Right renal pelvis (tissue), 4 donors: ENCODE results near the gene PADI4. TPM values are rescaled to one million over a fixed set of nuclear protein-coding genes. Genes with fewer than 3 reads are reported as not detected.
"Not testable (repeated sequence)": the region's sequence is repeated elsewhere in the genome, so short reads cannot be mapped to it uniquely, and the experiment has no call there.

ENCODE experiments used
- DNase-seq, 4 donors: peaks; one replicate each; pipeline ENCODE4 v3.0.0-alpha.2; 2013; ENCODE audit warnings: low read depth in 4 of 4, low spot score in 3 of 4, missing footprints in 1 of 4
- polyA plus RNA-seq, 4 donors: library from polyadenylated mRNA; unstranded; fragments of 120-200 nt; gene quantifications; one replicate each; pipeline ENCODE4 v1.2.1, GENCODE V29; 2013; ENCODE audit not compliant: insufficient read length in 4 of 4

Gene PADI4
- polyA plus RNA-seq, 4 donors, result 0.14 to 1.3 (median 0.65) TPM

DNA sequence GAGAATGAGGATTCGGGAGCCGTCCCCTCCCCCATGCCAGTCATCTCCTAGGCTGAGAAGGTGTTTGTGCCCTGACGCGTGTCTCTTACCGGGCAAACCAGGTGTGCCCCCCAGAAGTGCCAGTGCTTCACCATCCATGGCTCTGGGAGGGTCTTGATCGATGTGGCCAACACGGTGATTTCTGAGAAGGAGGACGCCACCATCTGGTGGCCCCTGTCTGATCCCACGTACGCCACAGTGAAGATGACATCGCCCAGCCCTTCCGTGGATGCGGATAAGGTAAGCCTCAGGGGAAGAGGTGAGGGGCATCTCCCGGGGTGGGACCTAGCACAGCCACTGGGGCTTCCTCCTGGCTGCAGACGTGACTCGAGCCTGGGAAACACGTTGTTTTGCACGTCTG is 65.0 kb downstream of the PADI4 start:
- no peak for DNase-seq

DNA sequence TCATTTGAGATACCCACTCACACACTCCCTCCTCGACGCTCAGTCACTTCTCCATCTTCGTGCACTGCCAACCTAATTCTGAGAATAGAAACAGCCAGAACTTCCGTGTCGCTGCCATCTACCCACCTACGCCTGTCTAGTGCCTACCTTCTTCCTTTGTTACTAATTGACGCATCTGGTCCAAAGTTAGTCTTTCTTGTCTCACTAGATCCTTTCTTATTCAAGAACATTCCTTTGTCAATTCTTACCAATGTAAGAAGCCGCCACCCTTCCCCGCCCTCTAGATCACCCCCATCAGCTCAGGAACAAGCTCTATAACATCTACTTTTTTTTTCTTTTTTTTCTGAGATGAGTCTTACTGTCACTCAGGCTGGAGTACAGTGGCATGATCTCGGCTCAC is 67.7 kb downstream of the PADI4 start:
- no peak for DNase-seq

DNA sequence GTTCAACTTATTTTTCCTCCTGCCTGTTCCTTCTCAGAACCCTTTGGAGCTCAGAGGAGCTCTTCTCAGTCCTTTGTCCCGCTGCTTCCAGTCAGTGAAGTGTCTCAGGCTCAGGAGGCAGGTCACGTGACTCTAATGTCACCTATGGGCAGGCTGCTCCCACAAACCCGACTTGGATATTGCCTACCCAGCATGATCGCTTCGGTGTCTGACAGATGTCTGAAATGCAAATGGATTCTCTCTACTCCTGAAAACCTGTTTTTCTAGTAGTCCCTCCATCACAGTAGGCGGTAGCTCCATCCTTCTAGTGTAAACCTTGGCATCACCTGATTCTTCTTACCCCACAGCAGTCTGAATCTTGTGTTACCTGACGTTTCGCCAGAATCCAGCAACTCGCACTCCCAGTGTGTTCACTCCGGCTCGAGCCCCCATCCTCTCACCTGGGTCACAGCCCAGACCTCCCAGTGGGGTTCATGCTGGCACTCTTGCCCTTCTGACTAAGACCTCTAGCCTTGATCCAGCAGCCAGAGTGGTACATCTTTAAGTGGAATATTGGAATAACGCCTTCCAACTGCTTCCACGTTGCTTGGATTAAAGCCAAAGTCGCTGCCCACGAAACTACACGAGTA is 69.4 kb downstream of the PADI4 start:
- no peak for DNase-seq

DNA sequence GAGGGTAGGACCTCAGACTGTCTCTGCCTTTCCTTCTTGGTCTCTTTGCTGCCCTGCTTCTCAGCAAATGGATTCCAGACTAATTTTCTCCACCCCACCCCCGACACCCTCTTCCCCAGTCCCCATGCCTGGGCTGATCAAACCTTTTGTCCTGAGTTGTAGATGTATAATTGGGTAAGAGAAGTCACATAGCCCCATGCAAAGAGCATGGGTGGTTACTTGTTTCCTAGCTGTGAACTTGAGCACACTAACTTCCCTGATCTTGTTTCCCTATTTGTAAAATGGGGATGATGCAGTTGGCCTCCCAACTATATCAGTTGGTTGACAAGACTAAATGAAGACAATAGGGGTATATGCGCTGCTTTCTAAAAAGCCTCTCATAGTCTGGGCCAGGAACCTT is 73.2 kb downstream of the PADI4 start:
- no peak for DNase-seq

DNA sequence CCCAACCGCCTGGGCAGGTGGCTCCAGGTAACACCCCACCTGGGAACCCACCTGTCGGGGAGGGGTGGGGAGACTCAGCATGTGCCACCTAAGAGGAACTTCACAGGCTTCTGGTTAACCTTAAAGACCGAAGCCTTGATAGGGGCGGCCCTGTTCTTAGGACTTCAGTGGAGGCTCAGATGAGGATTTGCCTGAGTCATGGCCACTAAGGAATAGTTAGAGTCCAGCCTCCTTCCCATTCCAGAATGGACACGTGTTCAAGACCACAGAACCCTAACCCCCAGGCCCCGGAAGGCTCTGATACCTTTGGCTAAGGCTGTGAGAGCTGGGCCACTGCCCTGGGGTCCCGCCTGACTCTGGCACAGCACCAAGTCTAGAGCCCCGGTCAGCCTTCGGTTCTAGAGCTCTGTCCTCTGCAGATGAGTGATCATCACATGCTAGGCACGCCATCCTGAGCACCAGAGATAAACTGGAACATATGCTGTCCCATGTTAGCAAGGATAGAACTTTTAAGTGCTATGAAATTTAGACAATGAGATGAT is 84.3 kb downstream of the PADI4 start:
- DNase-seq, result no peak

DNA sequence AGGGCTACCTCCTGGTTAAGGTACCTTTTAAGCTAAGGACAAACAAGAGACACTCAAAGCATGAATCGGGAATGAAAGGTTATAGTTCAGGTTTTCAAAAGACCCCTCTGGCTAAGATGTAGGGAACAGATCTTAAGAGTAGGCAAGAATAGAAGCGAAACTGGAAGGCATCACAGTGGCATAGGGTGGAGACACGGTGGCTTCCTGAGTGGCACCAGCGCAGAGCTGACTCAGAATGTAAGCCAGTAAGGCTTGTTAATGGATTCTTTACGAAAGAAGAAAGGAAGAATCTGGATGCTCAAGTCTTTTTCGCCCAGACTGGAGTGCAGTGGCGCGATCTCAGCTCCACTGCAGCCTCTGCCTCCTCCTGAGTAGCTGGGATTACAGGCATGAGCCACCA is 85.2 kb downstream of the PADI4 start:
- no peak for DNase-seq

DNA sequence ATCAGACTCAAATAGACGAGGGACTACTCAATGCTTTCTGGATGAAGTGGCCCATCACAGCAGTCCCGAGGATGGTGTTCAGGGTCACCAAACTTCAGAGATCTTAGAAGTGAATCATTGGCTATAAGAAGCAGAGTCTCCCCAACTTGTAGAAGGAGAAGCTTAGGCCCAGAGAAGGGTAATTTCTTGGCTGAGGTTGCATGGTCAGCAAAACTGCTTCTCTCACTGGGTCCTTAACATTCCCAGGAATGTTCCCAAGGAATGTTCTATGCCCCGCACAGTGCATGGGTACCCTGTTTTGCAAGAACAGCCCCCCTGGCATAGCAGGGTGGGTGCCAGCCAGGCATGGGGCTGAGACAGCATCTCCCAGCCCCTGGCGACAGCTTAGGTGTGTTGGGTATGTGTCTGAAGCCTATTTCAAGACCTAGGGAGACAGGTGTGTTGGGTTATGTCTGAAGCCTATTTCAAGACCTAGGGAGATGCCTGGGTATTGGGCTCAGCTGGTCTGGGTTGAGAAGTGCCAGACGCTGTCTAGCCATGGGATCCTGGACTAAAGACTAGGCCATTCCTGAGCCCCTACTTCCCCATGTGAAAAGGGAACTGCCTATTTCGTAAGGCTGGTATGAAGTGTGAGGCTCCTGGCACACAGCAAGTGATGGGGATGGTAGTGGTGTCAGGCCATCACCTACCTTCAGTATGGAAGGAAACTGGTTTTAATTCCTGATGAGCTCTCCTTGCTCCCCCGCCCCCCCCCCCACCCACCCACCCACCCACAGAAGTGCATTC is 90.1 kb downstream of the PADI4 start:
- DNase-seq, result no peak

DNA sequence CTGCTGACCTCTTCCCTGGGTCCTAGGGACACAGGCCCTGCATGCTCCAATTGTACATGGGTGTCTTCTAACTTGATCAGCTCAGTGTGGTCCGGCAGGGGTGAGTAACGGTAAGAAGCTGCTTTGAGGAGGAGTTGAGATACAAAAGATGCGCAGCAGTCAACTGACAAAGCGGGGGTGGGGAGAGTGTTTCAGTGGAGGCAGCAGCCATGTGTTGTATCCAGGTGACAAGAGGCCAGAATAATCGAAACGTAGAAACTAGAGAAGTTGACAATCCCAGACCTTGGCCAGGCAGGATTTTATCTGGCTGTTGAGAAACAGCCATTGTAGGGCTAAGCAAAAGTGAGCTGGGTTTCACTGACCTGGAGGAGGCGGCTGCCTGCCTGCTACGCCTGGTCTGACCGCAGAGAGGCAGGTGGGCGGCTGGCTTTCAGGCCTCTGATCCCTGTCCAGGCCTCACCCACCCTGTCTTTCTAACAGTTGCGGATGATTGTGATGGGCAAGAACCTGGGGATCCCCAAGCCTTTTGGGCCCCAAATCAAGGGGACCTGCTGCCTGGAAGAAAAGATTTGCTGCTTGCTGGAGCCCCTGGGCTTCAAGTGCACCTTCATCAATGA is 92.8 kb downstream of the PADI4 start:
- no peak for DNase-seq

DNA sequence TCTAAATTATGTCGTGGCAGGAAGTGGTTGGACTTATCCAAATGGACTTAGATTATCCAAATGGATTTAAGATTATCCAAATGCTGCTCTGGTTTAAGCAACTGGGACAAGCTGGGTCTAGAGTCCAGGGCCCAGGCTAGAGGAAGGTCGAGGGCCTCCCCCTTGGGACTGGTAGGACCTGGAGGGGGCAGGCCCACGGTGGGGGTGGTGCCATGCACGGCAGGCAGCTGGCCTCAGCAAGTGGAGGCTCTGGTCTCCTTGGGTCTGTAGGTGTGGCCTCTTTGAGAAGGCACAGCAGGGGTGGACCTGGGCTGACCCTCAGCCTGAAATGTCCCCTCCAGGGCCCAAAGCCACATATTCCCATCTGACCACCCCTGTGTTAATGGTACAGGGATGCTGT is 93.8 kb downstream of the PADI4 start:
- no peak for DNase-seq

DNA sequence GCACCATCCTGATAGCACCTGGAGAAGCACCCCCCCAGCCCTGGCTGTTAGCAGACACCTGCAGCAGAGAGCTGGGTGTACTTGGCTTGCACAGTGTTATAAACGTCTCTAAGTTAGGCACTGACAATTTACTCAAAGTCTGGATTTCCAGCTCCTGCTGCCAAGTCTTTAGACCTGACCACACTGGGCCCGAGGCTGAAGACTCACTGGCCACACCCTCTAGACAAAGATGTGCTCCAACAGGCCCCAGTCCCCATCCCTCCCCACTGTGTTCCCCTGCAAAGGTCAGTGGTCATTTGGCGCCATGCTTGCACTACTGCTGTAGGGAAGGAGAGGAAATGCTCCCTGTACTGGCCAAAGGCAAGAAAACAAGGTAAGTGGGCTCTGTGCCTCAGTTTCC is 95.1 kb downstream of the PADI4 start:
- DNase-seq, result no peak

DNA sequence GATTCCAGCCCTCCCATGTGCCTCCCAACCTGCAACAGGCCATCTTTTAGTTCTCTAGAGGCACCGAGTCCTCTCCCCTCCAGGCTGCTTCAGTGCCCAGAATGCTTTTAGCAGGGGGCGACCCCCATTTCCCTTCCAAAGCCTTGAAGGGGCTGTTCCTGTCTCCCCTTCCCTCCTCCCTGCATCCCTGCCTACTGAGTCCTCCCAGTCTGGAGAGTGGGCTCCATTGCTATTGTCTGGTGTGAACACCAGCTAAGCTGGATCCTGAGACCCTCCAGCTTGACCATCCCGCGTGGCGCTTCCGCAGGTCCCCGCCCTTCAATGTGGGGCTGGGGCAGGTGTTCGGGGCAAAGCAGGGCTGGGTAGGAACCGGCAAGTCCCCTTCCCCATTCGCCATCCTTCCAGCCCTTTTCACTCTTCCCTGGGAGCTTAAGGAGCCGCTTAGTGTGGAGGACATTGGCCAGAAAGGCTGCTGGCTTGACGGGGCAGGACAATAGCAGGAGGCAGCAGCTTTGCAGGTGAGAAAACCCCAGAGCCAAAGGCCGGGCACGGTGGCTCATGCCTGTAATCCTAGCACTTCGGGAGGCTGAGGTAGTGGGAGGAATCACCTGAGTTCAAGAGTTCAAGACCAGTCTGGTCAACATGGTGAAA is 96.2 kb downstream of the PADI4 start:
- DNase-seq, result no peak

DNA sequence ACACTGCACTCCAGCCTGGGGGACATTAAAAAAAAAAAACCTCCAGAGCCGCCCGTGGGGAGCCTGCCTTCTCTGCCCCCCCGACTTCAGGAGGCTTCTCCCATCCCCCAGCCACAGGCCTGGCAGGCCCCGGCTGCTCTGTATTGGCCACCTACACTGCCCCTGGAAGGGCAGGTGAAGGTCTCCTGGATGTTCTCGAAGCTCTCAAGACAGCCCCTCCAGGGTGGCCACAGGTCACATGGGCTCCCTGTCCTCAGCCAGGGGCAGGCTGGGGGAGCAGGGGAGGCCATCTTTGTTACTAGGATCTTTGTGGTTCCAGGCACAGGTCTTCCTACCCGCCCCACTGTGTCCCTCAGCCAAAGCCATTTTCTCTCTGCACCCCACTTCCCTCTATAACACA is 96.8 kb downstream of the PADI4 start:
- DNase-seq, result no peak

DNA sequence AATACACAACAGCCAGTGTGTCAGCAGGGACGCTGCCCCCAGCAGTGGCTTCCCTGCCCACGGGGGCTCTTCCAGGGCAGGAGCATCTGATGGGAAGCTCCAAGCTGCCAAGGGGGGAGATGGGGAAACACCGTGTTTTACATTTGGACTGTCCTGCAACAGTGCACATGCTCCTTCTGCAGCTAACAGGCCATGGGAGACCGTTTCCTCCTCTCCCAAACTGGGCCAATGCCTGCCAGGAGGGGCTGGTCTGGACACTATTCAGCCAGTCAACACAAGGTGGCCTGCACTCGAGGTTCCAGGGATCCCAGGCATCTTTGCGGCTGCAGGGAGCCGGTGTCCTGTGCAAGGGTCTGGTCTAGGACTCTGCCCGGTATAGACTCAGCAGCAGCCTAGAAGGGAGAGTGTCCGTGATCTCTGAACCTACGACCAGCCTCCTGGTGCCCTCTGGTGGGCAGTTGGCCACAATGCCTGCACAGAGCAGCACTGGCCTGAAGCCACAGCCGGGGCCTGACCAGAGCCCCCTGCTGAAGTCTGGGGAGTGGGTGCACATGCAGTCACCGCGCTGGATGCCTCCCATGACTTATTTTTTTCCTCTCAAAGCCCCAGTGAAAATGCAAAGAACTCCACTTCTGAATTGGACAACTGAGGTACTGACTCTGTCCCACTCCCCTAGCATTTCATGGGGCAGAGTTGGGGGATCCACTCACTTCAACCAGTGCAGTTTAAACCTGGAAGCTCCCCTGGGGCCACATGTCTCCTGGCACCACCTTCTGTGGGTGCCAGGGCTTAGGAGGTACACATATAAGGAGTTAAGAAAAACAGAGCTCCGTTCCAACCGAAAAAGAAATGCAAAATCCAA is 98.1 kb downstream of the PADI4 start:
- peak in 3 of 4 donors; percentile 27 to 45 (median 33) for DNase-seq

DNA sequence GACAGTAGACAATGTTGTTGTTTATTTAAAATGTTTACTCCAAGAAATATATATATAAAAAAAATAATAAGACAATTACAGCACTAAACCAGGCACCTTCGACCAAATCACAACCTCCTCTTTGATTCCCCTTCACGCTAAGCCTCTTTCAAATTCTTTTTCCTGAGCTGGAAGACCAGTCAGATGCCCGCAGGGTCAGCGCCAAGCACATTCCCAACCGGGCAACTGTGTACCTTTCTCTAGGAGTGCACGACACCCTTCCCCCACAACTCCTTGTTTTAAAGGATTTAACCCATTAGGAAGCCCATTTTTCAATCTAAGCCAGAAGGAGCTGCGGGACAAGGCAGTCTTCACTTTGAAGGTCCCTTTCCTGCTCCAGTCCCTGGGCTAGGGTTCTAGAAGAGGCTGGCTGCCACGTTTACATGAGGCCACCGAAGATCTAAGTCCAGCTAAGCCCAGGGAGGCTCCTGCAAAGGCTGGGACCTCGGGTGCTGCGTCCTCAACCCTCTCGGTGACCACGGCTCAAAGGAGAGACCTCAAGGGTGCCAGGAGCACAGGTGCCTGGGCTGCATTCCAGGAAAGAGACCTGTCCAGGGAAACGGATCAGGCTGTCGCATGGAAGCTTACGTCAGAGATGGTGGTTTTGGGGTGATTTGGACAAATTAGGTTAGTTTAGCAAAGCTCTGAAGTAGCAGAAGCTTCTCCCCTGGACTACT is 98.9 kb downstream of the PADI4 start:
- not testable (repeated sequence) for DNase-seq

DNA sequence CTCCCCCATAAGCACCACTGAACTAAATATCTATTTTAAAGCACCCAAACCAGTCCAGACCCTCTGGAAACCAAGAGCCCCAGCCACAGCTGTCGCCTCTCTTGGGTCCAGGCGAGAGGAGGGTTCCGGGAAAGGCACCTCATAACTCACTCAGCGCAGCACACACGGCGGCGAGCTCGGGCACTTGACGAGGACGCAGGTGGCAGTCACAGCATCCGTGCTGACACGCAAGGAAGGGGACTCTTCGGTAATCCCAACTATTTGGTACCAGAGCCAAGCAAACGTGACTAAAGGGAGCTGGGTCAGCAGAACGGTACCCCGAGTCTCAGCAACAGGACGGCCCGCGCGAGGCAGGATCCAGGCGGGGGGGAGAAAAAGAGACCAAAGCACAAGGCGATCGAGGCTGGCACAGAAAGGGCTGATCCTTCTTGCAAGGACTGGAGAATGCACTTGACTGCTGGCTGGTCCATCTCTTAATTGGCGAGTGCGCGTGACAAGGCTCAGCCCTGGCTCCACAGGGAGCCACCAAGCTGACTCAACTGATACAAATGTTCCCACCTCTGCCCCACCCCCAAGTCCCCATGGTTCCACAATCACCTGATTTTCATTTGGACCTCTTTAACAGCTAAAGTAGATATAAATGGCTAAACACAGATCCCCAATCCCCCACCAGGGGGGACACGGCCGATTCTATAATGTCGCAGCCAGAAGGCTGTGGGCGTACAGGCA is 100.0 kb downstream of the PADI4 start:
- DNase-seq, result not testable (repeated sequence)

DNA sequence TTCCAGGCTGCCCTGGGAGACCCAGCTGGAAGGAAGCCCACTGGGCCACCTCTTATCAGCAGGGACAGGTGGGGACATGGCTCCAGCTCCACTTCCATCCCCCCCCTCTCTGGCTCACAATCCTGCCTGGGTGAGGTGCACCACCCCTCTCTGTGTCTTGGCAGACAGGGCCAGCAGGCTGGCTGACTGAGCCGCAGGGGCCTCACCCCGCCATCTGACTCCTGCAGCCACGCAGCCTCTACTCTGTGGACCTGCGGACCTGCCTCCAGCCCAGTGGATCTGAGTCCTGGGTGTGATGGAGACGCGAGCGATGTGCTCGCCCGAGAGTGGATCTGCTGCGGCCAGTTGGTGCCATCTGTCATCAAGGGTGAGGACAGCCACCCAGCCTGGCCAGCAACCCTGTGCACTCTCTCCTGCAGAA is 101.4 kb downstream of the PADI4 start:
- DNase-seq, result no peak

DNA sequence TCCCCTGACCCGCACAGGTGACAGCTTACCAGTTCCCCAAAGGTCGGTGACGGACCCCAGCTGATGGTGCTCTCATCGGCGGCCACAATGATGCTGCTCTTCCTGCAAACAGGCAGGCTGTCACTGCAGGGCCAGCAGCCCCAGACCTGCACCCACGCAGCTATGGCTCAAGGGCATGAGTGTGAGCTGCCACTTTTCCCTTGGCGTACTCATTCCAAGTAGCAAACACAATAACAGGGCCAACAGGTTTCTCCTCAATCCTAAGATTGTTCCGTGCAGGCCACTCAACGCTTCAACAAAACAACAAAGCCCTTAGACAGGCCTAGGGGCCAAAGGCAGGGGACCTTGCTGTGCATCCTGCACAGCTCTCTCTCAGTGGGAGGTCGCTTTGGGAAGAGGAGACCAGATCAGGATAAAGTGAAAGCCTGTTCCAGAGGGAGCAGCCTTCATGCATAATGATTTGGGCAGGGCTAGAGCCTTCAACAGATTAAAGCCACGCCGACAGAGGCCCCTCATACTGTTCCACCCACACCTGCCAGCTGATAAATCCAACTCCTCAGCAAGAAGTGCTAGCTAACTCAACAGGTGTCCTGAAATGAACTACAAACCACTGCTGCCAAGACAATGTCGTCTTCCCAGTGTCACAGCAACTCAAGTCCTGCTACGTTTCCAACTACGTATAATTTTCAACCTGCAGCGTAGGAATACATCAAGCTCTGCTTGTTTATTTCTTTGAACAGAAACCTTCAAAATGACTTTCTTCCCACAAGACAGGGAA is 104.3 kb downstream of the PADI4 start:
- no peak for DNase-seq
